Parathyroid adenoma (tissue), 2 donors: ENCODE measurements around the gene ZNF277.

Experiments used
- H2AFZ ChIP-seq: fragments of 300-600 bp; sonication (generic); one replicate; pipeline ENCODE4 v1.7.0; 2017; ENCODE audit warnings: antibody characterized with exemption, mild to moderate bottlenecking
- H3K27ac ChIP-seq: fragments of 300-600 bp; sonication (generic); one replicate; pipeline ENCODE4 v1.7.0; 2017
- H3K27me3 ChIP-seq: fragments of 300-600 bp; sonication (generic); one replicate; pipeline ENCODE4 v1.7.0; 2017; ENCODE audit warnings: low read length; ENCODE audit not compliant: control insufficient read depth, insufficient read depth
- H3K36me3 ChIP-seq: fragments of 300-600 bp; sonication (generic); one replicate; pipeline ENCODE4 v1.7.0; 2017; ENCODE audit warnings: low read length; ENCODE audit not compliant: control insufficient read depth, insufficient read depth
- H3K4me1 ChIP-seq: fragments of 300-600 bp; sonication (generic); one replicate; pipeline ENCODE4 v1.7.0; 2017; ENCODE audit warnings: control low read depth
- H3K4me2 ChIP-seq: fragments of 300-600 bp; sonication (generic); one replicate; pipeline ENCODE4 v1.7.0; 2017; ENCODE audit warnings: low read length
- H3K4me3 ChIP-seq: fragments of 300-600 bp; sonication (generic); one replicate; pipeline ENCODE4 v1.7.0; 2017; ENCODE audit warnings: low read depth, low read length
- H3K79me2 ChIP-seq: fragments of 300-600 bp; sonication (generic); one replicate; pipeline ENCODE4 v1.7.0; 2017; ENCODE audit warnings: control low read depth
- H3K9ac ChIP-seq: fragments of 300-600 bp; sonication (generic); one replicate; pipeline ENCODE4 v1.7.0; 2017; ENCODE audit warnings: mild to moderate bottlenecking
- H3K9me3 ChIP-seq: fragments of 300-600 bp; sonication (generic); one replicate; pipeline ENCODE4 v1.7.0; 2017; ENCODE audit warnings: low read length; ENCODE audit not compliant: control insufficient read depth
- CTCF ChIP-seq: fragments of 300-600 bp; sonication (generic); IDR thresholded peaks from one replicate; pipeline ENCODE4 v1.7.0; 2017; ENCODE audit warnings: antibody characterized with exemption, mild to moderate bottlenecking
- donor health status: primary hyperparathyroidism.

Gene ZNF277

GRCh38 chr7:112336936-112337576 lies 130.6 kb downstream of the ZNF277 start:
- Histone ChIP-seq H3K27me3 (no peaks in the 10 kb centered on the region), H3K9me3 (no peaks in the 10 kb centered on the region), H3K36me3 (no peaks in the 10 kb centered on the region), H3K9ac (no peak overlapping the region), H3K4me1 (peaks cover 5% of the 10 kb centered on the region), H3K4me3 (no peak overlapping the region), H3K4me2 (no peak overlapping the region), H3K27ac (no peak overlapping the region), H2AFZ (no peak overlapping the region), H3K79me2 (no peaks in the 10 kb centered on the region)
- no peak for TF ChIP-seq CTCF

- no peaks in the 10 kb centered on the region for H3K36me3 ChIP-seq
Measured at GRCh38 chr7:112337892-112338291, 131.4 kb downstream of the ZNF277 start.

GRCh38 chr7:112338786-112339185 lies 132.3 kb downstream of the ZNF277 start:
- no peaks in the 10 kb centered on the region for H3K9me3 ChIP-seq
- no peak overlapping the region for H3K4me2 ChIP-seq
- H3K9ac ChIP-seq: no peak overlapping the region
- no peak overlapping the region for H2AFZ ChIP-seq
- H3K4me3 ChIP-seq: no peak overlapping the region
- no peaks in the 10 kb centered on the region for H3K27me3 ChIP-seq
- no peak overlapping the region for H3K27ac ChIP-seq
- no peaks in the 10 kb centered on the region for H3K36me3 ChIP-seq
- H3K4me1 ChIP-seq: peaks cover 5% of the 10 kb centered on the region
- TF ChIP-seq CTCF: no peak
- no peaks in the 10 kb centered on the region for H3K79me2 ChIP-seq

More at GRCh38 chr7:112337892-112338291, 131.4 kb downstream of the ZNF277 start:
- H2AFZ ChIP-seq: no peak overlapping the region
- H3K27ac ChIP-seq: no peak overlapping the region
- no peak overlapping the region for H3K9ac ChIP-seq
- no peaks in the 10 kb centered on the region for H3K79me2 ChIP-seq
- H3K4me3 ChIP-seq: no peak overlapping the region
- TF ChIP-seq CTCF: no peak
- H3K4me2 ChIP-seq: no peak overlapping the region
- peaks cover 5% of the 10 kb centered on the region for H3K4me1 ChIP-seq
- no peaks in the 10 kb centered on the region for H3K9me3 ChIP-seq
- H3K27me3 ChIP-seq: no peaks in the 10 kb centered on the region

- Histone ChIP-seq H3K4me1 (no peaks in the 10 kb centered on the region), H2AFZ (no peak overlapping the region), H3K9me3 (no peaks in the 10 kb centered on the region), H3K27ac (no peak overlapping the region), H3K79me2 (no peaks in the 10 kb centered on the region), H3K27me3 (no peaks in the 10 kb centered on the region), H3K36me3 (no peaks in the 10 kb centered on the region), H3K4me3 (no peak overlapping the region), H3K9ac (no peak overlapping the region), H3K4me2 (no peak overlapping the region)
- no peak for TF ChIP-seq CTCF
Measured at GRCh38 chr7:112341464-112341863, 135.0 kb downstream of the ZNF277 start.
